Activated CD4-positive, alpha-beta memory T cell treated with anti-CD3 and anti-CD28 coated beads, Interleukin-2, amount 10 ng/mL, durations not matched to agents 7 days and 5 days (primary cell): Measurements from ENCODE around the gene SCAF4. TPM values are rescaled to one million over a fixed set of nuclear protein-coding genes. Genes with fewer than 3 reads are reported as not detected.

Experiments used
- CTCF ChIA-PET: fragments of 350-600 bp; sonication (Branson Sonifier 250); formaldehyde crosslinking; loops from one replicate; lab custom pipeline; 2021; ENCODE audit warnings: antibody characterized with exemption, inconsistent platforms; lab: Charles Lee
- POLR2A ChIA-PET: fragments of 350-600 bp; sonication (Branson Sonifier 250); formaldehyde crosslinking; loops from one replicate; lab custom pipeline; 2021; ENCODE audit warnings: antibody characterized with exemption; lab: Charles Lee
- DNase-seq: peaks from one replicate; pipeline ENCODE4 v3.0.0-alpha.2; 2020
- H3K27ac Mint-ChIP-seq: one replicate; pipeline ENCODE4 v1.8.0; 2021; ENCODE audit warnings: mild to moderate bottlenecking, mixed read lengths
- H3K27me3 Mint-ChIP-seq: one replicate; pipeline ENCODE4 v1.8.0; 2021; ENCODE audit warnings: mixed read lengths
- H3K36me3 Mint-ChIP-seq: one replicate; pipeline ENCODE4 v1.8.0; 2021; ENCODE audit warnings: low read depth, mixed read lengths
- H3K4me1 Mint-ChIP-seq: one replicate; pipeline ENCODE4 v1.8.0; 2021; ENCODE audit warnings: mixed read lengths
- H3K4me3 Mint-ChIP-seq: one replicate; pipeline ENCODE4 v1.8.0; 2021; ENCODE audit warnings: mild to moderate bottlenecking, mixed read lengths
- H3K9me3 Mint-ChIP-seq: one replicate; pipeline ENCODE4 v1.8.0; 2021; ENCODE audit warnings: mixed read lengths
- total RNA-seq, 2 experiments: library from RNA; stranded (reverse); gene quantifications; one replicate each; pipeline ENCODE4 v1.2.3, GENCODE V29; 2021

Gene SCAF4
- total RNA-seq, 2 experiments from 2014 or later, result 49.0 to 49.3 TPM

DNA sequence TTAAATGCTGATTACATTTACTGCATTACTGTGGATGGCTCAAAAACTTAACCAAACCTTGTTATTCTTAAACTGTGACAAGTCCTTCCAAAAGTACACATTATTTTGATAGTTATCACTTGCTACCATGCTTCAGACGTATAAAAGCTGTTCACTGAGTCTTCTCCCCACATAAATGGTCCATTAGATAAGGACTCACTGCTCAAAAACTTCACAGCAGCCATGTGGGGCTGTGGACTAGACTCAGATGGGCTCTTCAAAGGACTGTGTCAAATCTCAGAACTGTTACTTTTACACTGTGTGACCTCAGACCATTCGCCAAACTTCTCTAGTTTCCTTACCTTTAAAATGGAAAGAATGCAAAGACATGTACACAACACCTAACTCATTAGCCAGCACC, 11.6 kb downstream of the SCAF4 start:
- H3K4me3 Mint-ChIP-seq, result no peak overlapping the region
- H3K4me1 Mint-ChIP-seq, result peaks cover 32% of the 10 kb centered on the region

DNA sequence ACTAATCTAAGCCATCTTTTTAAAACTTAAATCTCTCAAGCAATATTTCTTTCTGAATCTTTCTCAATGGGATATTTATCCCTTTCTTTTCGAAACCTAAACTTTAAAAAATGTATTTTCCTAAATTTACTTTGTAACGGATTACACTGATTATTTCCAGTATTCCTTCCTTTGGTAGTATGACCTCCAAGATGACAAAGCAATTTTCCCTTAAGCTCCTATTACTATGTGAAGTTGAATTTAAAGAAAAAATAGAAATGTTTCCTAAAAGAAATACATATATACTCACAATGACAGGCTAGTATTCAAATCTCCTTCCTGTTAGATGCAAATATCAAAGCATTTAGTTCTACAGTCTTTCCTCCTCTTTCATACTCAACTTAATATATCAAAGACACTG, 15.8 kb downstream of the SCAF4 start:
- Mint-ChIP-seq H3K9me3 (no peaks in the 10 kb centered on the region), H3K27me3 (no peaks in the 10 kb centered on the region), H3K4me1 (peaks cover 36% of the 10 kb centered on the region), H3K4me3 (no peak overlapping the region), H3K27ac (no peak overlapping the region), H3K36me3 (peaks cover 4% of the 10 kb centered on the region)
- DNase-seq, result no peak
- ChIA-PET CTCF (no interaction called here), POLR2A (no interaction called here)

More for the DNA sequence above, 11.6 kb downstream of the SCAF4 start:
- POLR2A ChIA-PET, result interaction anchor here (1.0 kb wide), 1 partner anchor 11 kb away, joined by 3 read pairs; the partner anchor contains the start of gene SCAF4
- no peak for DNase-seq
- CTCF ChIA-PET, result no interaction called here
- Mint-ChIP-seq H3K27ac (no peak overlapping the region), H3K36me3 (peaks cover 15% of the 10 kb centered on the region), H3K27me3 (no peaks in the 10 kb centered on the region), H3K9me3 (no peaks in the 10 kb centered on the region)

DNA sequence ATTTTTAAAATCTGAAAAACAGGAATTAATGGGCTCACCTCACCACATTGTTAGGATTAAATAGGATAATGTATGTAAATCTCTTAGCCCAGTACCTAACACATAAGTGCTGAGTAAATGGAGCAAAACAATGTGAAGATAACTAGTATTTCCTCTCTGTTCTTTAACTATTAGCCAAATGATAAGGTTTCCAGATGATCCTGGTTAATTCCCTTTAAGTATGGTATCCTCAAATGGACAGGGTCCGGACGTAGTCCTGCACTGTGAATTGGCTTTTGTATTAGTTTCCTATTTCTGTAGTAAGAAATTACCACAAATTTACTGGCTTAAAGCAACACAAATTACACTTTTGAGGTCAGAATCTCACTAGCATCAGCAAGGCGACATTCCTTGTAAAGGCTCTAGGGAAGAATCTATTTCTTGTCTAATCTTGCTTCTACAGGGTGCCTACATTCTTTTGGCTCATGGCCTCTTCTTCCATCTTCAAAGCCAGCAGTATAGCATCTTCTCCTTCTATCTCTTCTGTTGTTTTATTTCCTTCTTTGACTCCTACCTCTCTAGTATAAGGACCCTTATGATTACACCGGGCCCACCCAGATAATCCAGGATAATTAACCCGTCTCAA, 17.1 kb downstream of the SCAF4 start:
- Mint-ChIP-seq H3K9me3 (no peaks in the 10 kb centered on the region), H3K27me3 (no peaks in the 10 kb centered on the region), H3K4me3 (no peak overlapping the region), H3K4me1 (peaks cover 31% of the 10 kb centered on the region), H3K36me3 (peaks cover 3% of the 10 kb centered on the region), H3K27ac (no peak overlapping the region)
- ChIA-PET CTCF (interaction anchor here (1.0 kb wide), 1 partner anchor 9 kb away, joined by 3 read pairs; no protein-coding TSS in a partner anchor), POLR2A (no interaction called here)
- no peak for DNase-seq

DNA sequence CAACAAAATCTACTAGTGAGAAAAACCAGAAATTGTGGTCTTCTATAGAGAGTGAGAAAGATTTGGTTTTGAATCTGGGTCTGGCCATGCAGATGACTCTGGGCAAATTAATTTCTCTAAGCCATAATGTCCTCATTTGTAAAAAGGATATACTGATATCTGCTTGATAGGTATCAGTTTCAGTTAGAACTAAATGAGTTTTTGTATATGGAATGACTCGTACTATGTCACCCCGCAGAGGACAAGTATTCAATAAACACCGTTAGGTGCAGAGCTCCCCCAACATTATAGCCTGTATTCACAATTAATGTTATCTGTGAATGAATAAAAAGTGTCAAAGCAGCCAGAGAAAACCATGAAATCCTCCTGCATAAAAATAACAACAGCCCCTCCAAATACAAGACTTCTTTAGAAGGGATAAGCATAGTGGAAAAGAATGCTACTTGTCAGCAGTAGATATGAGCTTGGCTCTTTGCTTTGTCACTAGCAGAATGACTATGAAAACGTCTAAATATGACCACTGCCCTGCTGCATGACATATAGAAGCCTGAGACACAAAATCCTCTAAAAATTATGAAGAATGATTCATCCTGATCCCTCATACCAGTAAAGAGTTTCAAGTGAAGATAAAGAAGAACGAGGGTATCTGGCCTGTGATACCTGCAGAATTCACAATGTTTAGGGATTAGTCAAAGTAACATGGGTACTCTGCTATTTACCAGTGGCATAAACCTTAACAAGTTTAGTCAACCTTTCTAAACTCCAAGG, 17.8 kb downstream of the SCAF4 start:
- Mint-ChIP-seq H3K36me3 (no peaks in the 10 kb centered on the region), H3K27me3 (no peaks in the 10 kb centered on the region), H3K4me3 (no peak overlapping the region), H3K9me3 (no peaks in the 10 kb centered on the region), H3K4me1 (peaks cover 31% of the 10 kb centered on the region), H3K27ac (peak overlapping the region; percentile 56)
- DNase-seq, result no peak
- ChIA-PET POLR2A (no interaction called here), CTCF (interaction anchor here (1.0 kb wide), 1 partner anchor 10 kb away, joined by 3 read pairs; no protein-coding TSS in a partner anchor)

DNA sequence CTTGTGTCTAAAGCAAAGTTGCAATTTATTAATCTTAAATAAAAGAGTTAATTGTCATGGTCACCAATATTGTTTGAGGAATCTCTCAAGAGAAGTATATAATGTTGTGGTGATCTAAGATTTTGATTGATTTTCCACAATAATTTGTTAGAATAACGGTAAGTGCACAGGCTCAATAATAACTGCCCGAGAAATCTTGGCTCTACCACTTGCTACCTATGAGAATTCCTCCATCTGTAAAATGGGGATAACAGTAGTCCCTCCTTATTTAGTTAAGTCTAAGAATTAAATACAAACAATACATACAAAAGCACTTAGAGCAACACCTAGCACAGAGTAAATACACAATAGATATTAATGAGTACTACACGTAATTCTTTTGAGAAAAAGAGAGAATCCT, 18.8 kb downstream of the SCAF4 start:
- Mint-ChIP-seq H3K36me3 (no peaks in the 10 kb centered on the region), H3K4me3 (no peak overlapping the region), H3K9me3 (no peaks in the 10 kb centered on the region), H3K27me3 (no peaks in the 10 kb centered on the region), H3K4me1 (peaks cover 32% of the 10 kb centered on the region), H3K27ac (no peak overlapping the region)
- CTCF ChIA-PET, result no interaction called here
- POLR2A ChIA-PET, result no interaction called here
- DNase-seq, result no peak

DNA sequence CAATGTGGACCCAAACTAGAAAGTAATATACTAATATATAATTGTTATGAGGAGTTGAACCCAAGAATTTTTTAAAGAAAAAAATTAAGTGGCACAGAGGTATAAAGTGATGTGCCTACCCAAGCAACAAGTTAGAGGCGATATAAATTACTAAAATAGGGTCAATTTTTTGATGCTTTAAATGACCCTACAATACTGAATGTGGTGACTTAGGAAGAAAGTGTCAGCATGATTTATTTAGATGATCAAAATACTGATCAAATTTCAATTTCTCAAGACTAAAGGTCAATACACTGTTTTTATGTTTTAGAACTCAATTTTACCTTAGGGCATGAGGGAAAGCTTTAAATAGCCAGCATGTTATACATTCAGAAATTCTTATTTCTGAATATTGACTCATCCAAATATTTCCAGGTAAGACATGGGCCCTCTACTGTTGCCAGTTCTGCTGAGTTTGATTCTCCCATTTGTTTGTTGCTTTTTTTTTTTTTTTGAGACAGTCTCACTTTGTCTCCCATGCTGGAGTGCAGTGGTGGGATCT, 20.1 kb downstream of the SCAF4 start:
- Mint-ChIP-seq H3K9me3 (no peaks in the 10 kb centered on the region), H3K4me3 (no peak overlapping the region), H3K36me3 (no peaks in the 10 kb centered on the region), H3K27me3 (no peaks in the 10 kb centered on the region), H3K27ac (no peak overlapping the region), H3K4me1 (peaks cover 31% of the 10 kb centered on the region)
- ChIA-PET POLR2A (no interaction called here), CTCF (interaction anchor here (0.7 kb wide), 1 partner anchor 297 kb away, joined by 4 read pairs; no protein-coding TSS in a partner anchor)
- DNase-seq, result no peak

DNA sequence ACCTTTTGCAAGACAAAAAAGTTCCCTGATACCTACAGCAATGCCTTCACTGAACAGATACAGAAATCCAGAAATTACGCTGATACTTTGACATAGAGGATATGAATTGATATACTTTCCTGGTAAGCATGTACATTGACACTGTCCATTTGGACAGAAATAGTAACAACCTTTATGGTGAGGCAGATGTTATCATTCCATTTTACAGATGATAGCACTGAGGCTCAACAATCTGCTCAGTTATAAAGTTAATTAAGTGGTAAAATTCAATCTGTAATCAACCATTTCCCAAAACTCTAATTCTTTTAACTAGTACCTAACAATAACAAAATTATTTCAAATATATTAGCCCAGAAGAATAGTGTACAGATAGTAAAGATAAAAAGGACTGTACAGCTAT, 20.6 kb downstream of the SCAF4 start:
- H3K9me3 Mint-ChIP-seq, result no peaks in the 10 kb centered on the region
- ChIA-PET POLR2A (interaction anchor here (0.9 kb wide), 1 partner anchor 237 kb away, joined by 5 read pairs; no protein-coding TSS in a partner anchor), CTCF (no interaction called here)
- peaks cover 31% of the 10 kb centered on the region for H3K4me1 Mint-ChIP-seq
- no peak overlapping the region for H3K27ac Mint-ChIP-seq
- no peak for DNase-seq
- no peaks in the 10 kb centered on the region for H3K27me3 Mint-ChIP-seq
- H3K36me3 Mint-ChIP-seq, result peaks cover 3% of the 10 kb centered on the region
- no peak overlapping the region for H3K4me3 Mint-ChIP-seq

DNA sequence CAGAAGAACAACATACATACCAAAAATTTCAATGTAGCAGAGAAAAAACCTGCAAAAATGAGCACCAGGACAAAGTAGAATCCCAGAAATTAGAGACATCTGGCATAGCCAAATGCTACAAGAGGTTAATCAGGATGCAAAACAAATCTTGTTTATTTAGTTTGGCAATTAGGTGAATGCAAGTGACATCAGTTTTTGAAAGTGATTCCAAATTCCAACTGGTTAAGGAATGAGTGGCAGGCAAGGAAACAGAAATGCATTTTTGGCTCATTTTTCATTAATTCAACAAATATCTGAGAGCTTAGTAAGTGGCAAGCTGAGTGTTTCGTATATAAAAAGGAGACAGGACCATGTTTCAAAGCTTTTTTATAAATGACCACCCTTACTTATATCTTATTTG, 21.3 kb downstream of the SCAF4 start:
- no peak for DNase-seq
- Mint-ChIP-seq H3K27ac (no peak overlapping the region), H3K27me3 (no peaks in the 10 kb centered on the region), H3K36me3 (peaks cover 5% of the 10 kb centered on the region), H3K4me1 (peaks cover 31% of the 10 kb centered on the region), H3K4me3 (no peak overlapping the region), H3K9me3 (no peaks in the 10 kb centered on the region)
- CTCF ChIA-PET, result no interaction called here
- POLR2A ChIA-PET, result interaction anchor here (0.9 kb wide), 1 partner anchor 236 kb away, joined by 5 read pairs; no protein-coding TSS in a partner anchor

DNA sequence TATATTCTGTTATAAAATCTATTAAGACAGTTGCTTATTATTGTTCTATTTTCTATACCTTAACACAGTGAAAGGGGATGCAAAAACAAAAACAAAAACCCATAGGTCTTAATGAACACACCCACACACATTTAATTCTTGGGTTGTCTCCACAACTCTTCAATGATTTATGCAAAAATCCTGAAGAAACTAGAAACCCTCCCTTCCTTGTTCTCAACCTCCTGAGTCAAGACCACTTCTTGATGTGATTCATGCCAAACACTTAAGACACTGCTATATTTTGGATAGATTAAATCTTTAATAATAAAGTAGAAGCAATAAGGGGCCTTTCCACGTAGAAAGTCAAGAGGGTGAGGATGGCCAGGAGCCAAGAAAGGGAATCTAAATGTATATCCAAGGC, 23.4 kb downstream of the SCAF4 start:
- H3K9me3 Mint-ChIP-seq, result no peaks in the 10 kb centered on the region
- no peak for DNase-seq
- H3K27me3 Mint-ChIP-seq, result no peaks in the 10 kb centered on the region
- H3K4me3 Mint-ChIP-seq, result no peak overlapping the region
- POLR2A ChIA-PET, result no interaction called here
- H3K36me3 Mint-ChIP-seq, result peaks cover 13% of the 10 kb centered on the region
- H3K27ac Mint-ChIP-seq, result no peak overlapping the region
- peaks cover 17% of the 10 kb centered on the region for H3K4me1 Mint-ChIP-seq
- CTCF ChIA-PET, result no interaction called here

DNA sequence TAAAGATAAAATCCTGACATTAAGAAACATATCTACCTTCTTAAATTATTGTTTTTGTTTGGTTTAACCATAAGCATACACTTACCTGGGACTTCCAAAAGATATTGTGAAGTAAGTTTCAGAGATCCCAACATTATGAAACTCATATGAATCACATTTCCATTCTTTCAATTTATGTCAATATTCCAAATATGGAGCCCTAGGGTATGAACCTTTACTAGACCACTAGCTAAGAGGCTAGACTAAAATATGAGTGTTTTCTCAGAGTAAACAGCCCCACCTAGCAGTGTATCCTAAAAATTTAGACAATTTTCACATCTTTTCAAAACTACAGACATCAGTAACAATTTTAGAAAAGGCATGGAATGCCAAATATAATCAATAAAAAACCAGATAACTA, 24.4 kb downstream of the SCAF4 start:
- DNase-seq, result no peak
- ChIA-PET CTCF (no interaction called here), POLR2A (no interaction called here)
- Mint-ChIP-seq H3K9me3 (no peaks in the 10 kb centered on the region), H3K27ac (no peak overlapping the region), H3K4me3 (no peak overlapping the region), H3K4me1 (peaks cover 13% of the 10 kb centered on the region), H3K36me3 (peaks cover 20% of the 10 kb centered on the region), H3K27me3 (no peaks in the 10 kb centered on the region)

DNA sequence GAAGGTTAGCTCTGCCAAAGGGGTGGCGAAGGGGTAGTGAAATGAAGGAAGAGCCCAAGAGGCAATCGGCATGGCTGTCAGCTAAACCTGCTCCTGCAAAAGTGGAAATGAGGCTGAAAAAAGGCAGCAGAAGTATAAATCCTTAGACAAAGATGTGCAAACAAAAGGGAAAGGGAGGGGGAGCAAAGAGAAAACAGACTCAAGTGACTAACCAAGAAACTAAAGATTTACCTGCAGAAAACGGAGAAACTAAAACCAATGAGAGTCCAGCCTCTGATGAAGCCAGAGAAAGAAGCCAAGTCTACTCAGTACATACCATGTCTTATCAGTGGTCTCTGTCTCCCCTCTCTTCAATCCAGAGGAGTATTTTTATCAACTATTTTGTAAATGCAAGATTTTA, 25.4 kb downstream of the SCAF4 start:
- H3K27ac Mint-ChIP-seq, result no peak overlapping the region
- no peaks in the 10 kb centered on the region for H3K27me3 Mint-ChIP-seq
- peaks cover 29% of the 10 kb centered on the region for H3K36me3 Mint-ChIP-seq
- H3K4me3 Mint-ChIP-seq, result no peak overlapping the region
- no peaks in the 10 kb centered on the region for H3K9me3 Mint-ChIP-seq
- ChIA-PET CTCF (no interaction called here), POLR2A (no interaction called here)
- no peak for DNase-seq
- H3K4me1 Mint-ChIP-seq, result peaks cover 13% of the 10 kb centered on the region

DNA sequence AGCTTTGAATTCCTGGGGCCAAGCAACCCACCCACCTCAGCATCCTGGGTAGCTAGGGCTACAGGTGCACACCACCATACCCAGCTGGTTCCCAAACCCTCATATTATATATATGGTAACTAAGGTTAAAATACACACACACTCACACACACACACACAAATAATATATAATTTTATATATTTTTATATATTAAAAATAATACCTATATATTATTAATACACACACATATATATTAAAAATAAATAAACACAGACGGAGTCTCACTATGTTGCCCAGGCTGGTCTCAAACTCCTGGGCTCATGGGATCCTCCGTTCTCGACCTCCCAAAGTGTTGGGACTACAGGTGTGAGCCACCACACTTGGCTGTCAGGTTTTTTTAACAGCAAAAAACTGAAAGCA, 31.9 kb downstream of the SCAF4 start:
- no peaks in the 10 kb centered on the region for H3K9me3 Mint-ChIP-seq
- peaks cover 58% of the 10 kb centered on the region for H3K36me3 Mint-ChIP-seq
- no peak overlapping the region for H3K4me3 Mint-ChIP-seq
- ChIA-PET CTCF (no interaction called here), POLR2A (no interaction called here)
- H3K4me1 Mint-ChIP-seq, result peaks cover 5% of the 10 kb centered on the region
- no peaks in the 10 kb centered on the region for H3K27me3 Mint-ChIP-seq
- H3K27ac Mint-ChIP-seq, result no peak overlapping the region
- no peak for DNase-seq

DNA sequence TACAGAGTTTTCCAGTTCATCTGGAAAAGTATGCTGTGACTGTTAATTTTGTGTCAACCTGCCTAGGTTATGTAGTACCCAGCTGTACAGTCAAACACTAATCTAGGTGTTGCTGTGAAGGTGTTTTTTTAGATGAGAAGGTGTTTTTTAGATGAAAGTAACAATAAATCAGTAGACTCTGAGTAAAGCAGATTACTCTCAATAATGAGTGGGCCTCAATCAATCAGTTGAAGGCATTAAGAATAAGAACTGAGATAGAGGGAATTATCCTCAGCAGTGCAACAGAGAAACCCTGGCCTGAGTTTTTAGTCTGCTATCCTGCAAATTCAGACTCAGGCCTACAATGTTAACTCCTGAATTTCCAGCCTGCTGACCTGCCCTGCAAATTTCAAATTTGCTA, 33.5 kb downstream of the SCAF4 start:
- Mint-ChIP-seq H3K27me3 (no peaks in the 10 kb centered on the region), H3K9me3 (no peaks in the 10 kb centered on the region), H3K27ac (no peak overlapping the region), H3K4me1 (peaks cover 2% of the 10 kb centered on the region), H3K36me3 (peaks cover 60% of the 10 kb centered on the region), H3K4me3 (no peak overlapping the region)
- DNase-seq, result no peak
- POLR2A ChIA-PET, result no interaction called here
- CTCF ChIA-PET, result no interaction called here
